Uterus (tissue), 4 donors: ENCODE measurements around the gene LRRC17. TPM values are rescaled to one million over a fixed set of nuclear protein-coding genes. Genes with fewer than 3 reads are reported as not detected.

Source experiments
- DNase-seq, 2 donors: peaks; one replicate each; pipeline ENCODE4 v3.0.0-alpha.2; 2019 to 2020
- H3K27ac ChIP-seq, 2 donors: fragments of 200-600 bp; sonication (generic); 1 replicate in 1 of 2; 2 replicates in 1 of 2; pipeline ENCODE4 v1.5.1; 2016 to 2018
- H3K27me3 ChIP-seq, 2 donors: fragments of 200-600 bp; sonication (generic); one replicate each; pipeline ENCODE4 v1.5.1; 2018 to 2019; ENCODE audit warnings: control low read depth in 1 of 2
- H3K36me3 ChIP-seq, 2 donors: fragments of 200-600 bp; sonication (generic); one replicate each; pipeline ENCODE4 v1.5.1; 2019; ENCODE audit warnings: control low read depth in 1 of 2
- H3K4me1 ChIP-seq, 2 donors: fragments of 200-600 bp; sonication (generic); one replicate each; pipeline ENCODE4 v1.5.1; 2018 to 2019; ENCODE audit warnings: control low read depth in 1 of 2
- H3K4me3 ChIP-seq, 2 donors: fragments of 200-600 bp; sonication (generic); 1 replicate in 1 of 2; 2 replicates in 1 of 2; pipeline ENCODE4 v1.5.1; 2018 to 2019; ENCODE audit warnings: mild to moderate bottlenecking in 1 of 2
- H3K9me3 ChIP-seq, 2 donors: fragments of 200-600 bp; sonication (generic); one replicate each; pipeline ENCODE4 v1.5.1; 2019; ENCODE audit warnings: control low read depth in 1 of 2
- CTCF ChIP-seq, 4 experiments: fragments of 200-600 bp in 2 of 4; fragments of 450-650 bp in 2 of 4; sonication (generic) in 2 of 4; IDR thresholded peaks; one replicate each; pipeline ENCODE4 v1.5.1; 2016 to 2019; ENCODE audit warnings: antibody characterized with exemption in 4 of 4, mild to moderate bottlenecking in 2 of 4, moderate library complexity in 1 of 4
- POLR2A ChIP-seq, 2 donors: fragments of 450-650 bp; IDR thresholded peaks; one replicate each; pipeline ENCODE4 v1.6.1; 2016; ENCODE audit warnings: antibody characterized with exemption in 2 of 2, mild to moderate bottlenecking in 1 of 2, moderate library complexity in 1 of 2
- intact Hi-C: fragments of 100-400 bp; cut with DNase I; formaldehyde crosslinking; loops from one replicate; pipeline ENCODE4 v1.15.1; 2023; ENCODE audit warnings: low total_unique reads
- total RNA-seq, 4 donors: library from RNA; depleted of rRNA in 3 of 4; stranded (reverse); fragments of >200 nt in 3 of 4; gene quantifications; one replicate each; pipeline versions ENCODE4 v1.1.0 to v1.2.4, GENCODE V29; 2014 to 2023
- donor health status: DM: yes; HTN: yes; CAD: no.

The LRRC17 gene
- total RNA-seq, 4 donors from 2014 or later: 0.29 to 180 (median 4.9) TPM

GRCh38 chr7:102883098-102883860 is 29.5 kb upstream of the LRRC17 start:
- Histone ChIP-seq H3K4me3 (no peak overlapping the region), H3K4me1 (no peaks in the 10 kb centered on the region), H3K36me3 (no peaks in the 10 kb centered on the region), H3K9me3 (no peaks in the 10 kb centered on the region), H3K27ac (no peak overlapping the region), H3K27me3 (no peaks in the 10 kb centered on the region)
- TF ChIP-seq CTCF (IDR thresholded peaks at IDR 0.05) (no peak), POLR2A (IDR thresholded peaks at IDR 0.05) (no peak)
- intact Hi-C loops: no loop called here
- DNase-seq: no peak

- intact Hi-C loops: no loop called here
- Histone ChIP-seq H3K9me3 (no peaks in the 10 kb centered on the region), H3K4me3 (no peak overlapping the region), H3K36me3 (no peaks in the 10 kb centered on the region), H3K27ac (no peak overlapping the region), H3K4me1 (peaks cover 0 to 13% of the 10 kb centered on the region in 2 donors), H3K27me3 (no peaks in the 10 kb centered on the region)
- no peak for TF ChIP-seq CTCF (IDR thresholded peaks at IDR 0.05)
- no peak for TF ChIP-seq POLR2A (IDR thresholded peaks at IDR 0.05)
- DNase-seq: no peak
Observed at GRCh38 chr7:102888561-102889233, 24.1 kb upstream of the LRRC17 start.

DNA sequence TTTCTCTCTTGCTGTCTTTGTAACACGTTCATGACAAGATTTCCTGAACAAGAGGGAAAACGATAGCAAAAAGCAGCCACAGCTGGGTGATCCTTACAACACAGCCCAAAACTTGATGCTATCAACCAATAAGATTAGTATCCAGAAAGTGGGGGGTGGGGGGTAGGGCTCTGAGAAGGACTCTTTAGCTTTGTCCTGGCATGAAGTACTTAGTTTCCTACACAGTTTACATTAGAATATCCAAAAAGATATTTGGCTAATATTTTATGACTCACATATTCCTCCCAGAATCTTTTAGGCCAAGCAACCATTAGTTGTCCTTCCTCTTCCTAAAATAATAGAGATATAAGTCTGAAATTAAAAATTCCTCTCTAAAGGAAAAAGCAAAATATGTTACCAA is 22.9 kb upstream of the LRRC17 start:
- Histone ChIP-seq H3K27me3 (no peaks in the 10 kb centered on the region), H3K4me3 (no peak overlapping the region), H3K9me3 (no peaks in the 10 kb centered on the region), H3K36me3 (no peaks in the 10 kb centered on the region), H3K27ac (peak overlapping the region in 1 of 2 donors; percentile 49), H3K4me1 (peaks cover 0 to 13% of the 10 kb centered on the region in 2 donors)
- TF ChIP-seq CTCF (IDR thresholded peaks at IDR 0.05) (no peak), POLR2A (IDR thresholded peaks at IDR 0.05) (no peak)
- intact Hi-C loops: no loop called here
- DNase-seq: no peak

DNA sequence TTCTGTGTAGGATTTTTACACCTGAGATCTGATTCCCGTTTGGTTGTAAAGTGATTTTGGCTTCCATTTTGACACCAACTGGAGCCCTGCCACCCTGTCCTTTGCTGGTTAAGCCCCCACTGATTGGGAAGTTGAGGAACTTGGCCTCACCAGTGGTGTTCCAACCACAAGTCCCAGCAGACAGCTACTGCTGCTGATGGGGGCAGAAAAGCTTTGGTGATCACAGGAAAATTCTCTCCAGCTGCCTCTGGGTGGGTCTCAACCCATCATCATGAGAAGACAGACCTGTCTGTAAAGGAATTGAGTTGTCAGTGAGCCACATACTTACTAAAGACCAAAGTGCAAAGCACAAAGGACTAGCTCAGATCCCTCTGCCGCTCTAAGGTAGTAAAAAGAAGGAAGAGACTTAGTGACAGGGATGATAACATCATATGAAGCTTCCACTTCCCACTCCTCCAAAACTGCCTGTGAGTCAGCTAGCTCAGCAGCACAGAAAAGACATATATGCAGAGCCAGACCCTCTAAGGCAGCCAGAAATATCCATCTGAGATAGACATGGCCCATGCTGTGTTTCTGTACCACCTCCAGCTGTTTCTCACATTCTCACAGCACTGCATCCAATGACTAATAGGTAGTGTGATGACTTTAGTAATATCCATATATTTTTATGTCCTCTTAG is 22.4 kb upstream of the LRRC17 start:
- DNase-seq: no peak
- peaks cover 0 to 13% of the 10 kb centered on the region in 2 donors for H3K4me1 ChIP-seq
- H3K9me3 ChIP-seq: no peaks in the 10 kb centered on the region
- peak overlapping the region in 1 of 2 donors; percentile 49 for H3K27ac ChIP-seq
- H3K27me3 ChIP-seq: no peaks in the 10 kb centered on the region
- H3K4me3 ChIP-seq: no peak overlapping the region
- no peak for TF ChIP-seq POLR2A (IDR thresholded peaks at IDR 0.05)
- TF ChIP-seq CTCF (IDR thresholded peaks at IDR 0.05): no peak
- H3K36me3 ChIP-seq: no peaks in the 10 kb centered on the region
- intact Hi-C loops: no loop called here
